GM12891 (cell line): ENCODE results near the gene TBRG4.
"Not testable (repeated sequence)": the region's sequence is repeated elsewhere in the genome, so short reads cannot be mapped to it uniquely, and the experiment has no call there.

Experiments
- DNase-seq: peaks from one replicate; pipeline ENCODE4 v3.0.0; 2011; ENCODE audit warnings: low spot score; ENCODE audit not compliant: insufficient read length
- FAIRE-seq: peaks from 2 replicates; lab custom pipeline; 2011; peaks lifted over from hg19 to GRCh38; lab: Jason Lieb, UNC
- PAX5 ChIP-seq: IDR thresholded peaks from 2 replicates; pipeline ENCODE4 v1.6.1; 2011; ENCODE audit warnings: low read length, moderate library complexity, mild to moderate bottlenecking; ENCODE audit not compliant: insufficient read depth, severe bottlenecking
- POLR2A ChIP-seq: IDR thresholded peaks from 2 replicates; pipeline ENCODE4 v1.6.1; 2011; ENCODE audit warnings: low read depth, low read length, control low read depth
- POLR2AphosphoS5 ChIP-seq: IDR thresholded peaks from 2 replicates; pipeline ENCODE4 v1.6.1; 2011; ENCODE audit warnings: low read depth, low read length, control low read depth
- POU2F2 ChIP-seq: IDR thresholded peaks from 2 replicates; pipeline ENCODE4 v1.6.1; 2011; ENCODE audit warnings: low read depth, mild to moderate bottlenecking, control low read depth, low read length, moderate library complexity
- SPI1 ChIP-seq: IDR thresholded peaks from 2 replicates; pipeline ENCODE4 v1.6.1; 2011; ENCODE audit warnings: low read depth, low read length, control low read depth
- TAF1 ChIP-seq: IDR thresholded peaks from 2 replicates; pipeline ENCODE4 v1.6.1; 2011; ENCODE audit warnings: low read depth, low read length, control low read depth

TBRG4 gene

DNA sequence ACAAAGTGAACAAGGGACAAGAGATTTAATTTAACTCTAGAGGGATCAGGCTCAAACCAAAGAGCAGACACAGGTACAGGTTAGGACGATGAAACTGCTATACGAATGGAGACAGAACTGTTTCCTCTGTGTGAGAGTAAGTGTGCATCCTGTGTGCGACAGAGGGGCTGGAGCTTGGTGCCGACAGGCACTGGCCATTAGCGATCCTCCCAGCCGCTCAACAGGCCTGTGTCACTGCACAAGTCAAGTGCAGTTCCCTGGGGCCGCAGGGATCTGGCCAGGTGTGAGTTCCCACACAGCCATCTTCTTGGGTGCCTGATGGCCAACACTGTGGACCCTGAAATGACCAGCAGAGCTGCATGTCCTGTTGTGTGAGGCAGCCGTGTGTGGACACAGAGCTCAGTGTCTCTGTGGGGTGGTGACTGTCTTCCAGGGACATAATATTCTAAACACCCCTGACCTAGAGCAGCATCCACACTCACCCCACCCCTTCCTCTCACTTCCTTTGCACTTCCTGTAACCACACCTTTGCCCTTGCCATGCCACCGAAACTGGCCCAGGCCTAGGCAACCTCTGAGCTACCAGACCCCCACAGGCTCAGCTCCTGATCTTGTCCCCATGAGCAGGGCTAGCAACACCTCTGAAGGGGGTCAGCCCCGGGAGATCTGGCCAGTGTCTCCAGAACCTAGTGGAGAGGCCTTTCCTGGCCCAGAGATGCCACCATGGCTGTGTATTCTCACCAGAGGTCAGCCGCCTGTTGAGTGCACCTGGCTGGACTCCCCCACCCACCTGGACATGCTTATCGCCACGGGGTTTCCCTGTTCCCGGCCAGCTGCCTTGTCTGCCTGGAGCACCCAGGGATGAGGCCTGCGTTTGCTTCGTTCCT, 11.7 kb upstream of the TBRG4 start:
- FAIRE-seq (peak; percentile 55), DNase-seq (no peak)
- no peak for TF ChIP-seq POU2F2
- TF ChIP-seq POLR2AphosphoS5, result no peak
- TF ChIP-seq PAX5, result no peak
- no peak for TF ChIP-seq TAF1
- no peak for TF ChIP-seq POLR2A
- no peak for TF ChIP-seq SPI1

GRCh38 chr7:45119550-45119949, 8.1 kb upstream of the TBRG4 start:
- no peak for DNase-seq
- no peak for FAIRE-seq
- TF ChIP-seq POLR2A, result no peak
- no peak for TF ChIP-seq POU2F2
- no peak for TF ChIP-seq POLR2AphosphoS5
- no peak for TF ChIP-seq TAF1
- TF ChIP-seq SPI1, result no peak

GRCh38 chr7:45118889-45119331, 7.4 kb upstream of the TBRG4 start:
- FAIRE-seq (peak; percentile 60), DNase-seq (no peak)
- TF ChIP-seq POLR2AphosphoS5 (no peak), SPI1 (no peak), POU2F2 (no peak)

- FAIRE-seq (no peak), DNase-seq (no peak)
- no peak for TF ChIP-seq PAX5
- no peak for TF ChIP-seq POLR2AphosphoS5
- no peak for TF ChIP-seq POLR2A
- no peak for TF ChIP-seq SPI1
- no peak for TF ChIP-seq POU2F2
- no peak for TF ChIP-seq TAF1
Observed at GRCh38 chr7:45118292-45118691, 6.8 kb upstream of the TBRG4 start.

GRCh38 chr7:45117582-45117981, 6.1 kb upstream of the TBRG4 start:
- TF ChIP-seq POU2F2, result no peak
- TF ChIP-seq PAX5, result no peak
- TF ChIP-seq POLR2AphosphoS5, result no peak
- no peak for TF ChIP-seq POLR2A
- TF ChIP-seq SPI1, result no peak
- no peak for TF ChIP-seq TAF1
- FAIRE-seq, result no peak

DNA sequence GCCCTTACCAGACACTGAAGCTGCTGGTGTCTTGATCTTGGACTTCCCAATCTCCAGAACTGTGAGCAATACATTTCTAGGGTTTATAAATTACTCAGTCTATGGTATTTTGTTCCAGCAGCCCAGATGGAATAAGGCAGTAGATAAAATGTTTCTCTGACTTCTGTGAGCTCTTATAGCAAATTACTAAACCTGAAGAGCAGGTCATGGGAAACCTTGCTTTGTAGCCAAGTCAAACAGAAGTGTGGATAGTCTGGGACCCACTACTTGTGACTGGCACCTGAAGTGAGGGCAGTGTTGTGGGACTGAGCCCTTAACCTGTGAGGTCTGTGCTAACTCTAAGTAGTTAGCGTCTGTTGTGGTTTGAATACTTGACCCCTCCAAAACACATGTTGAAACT, 4.6 kb upstream of the TBRG4 start:
- FAIRE-seq, result no peak
- no peak for DNase-seq
- TF ChIP-seq POU2F2 (no peak), POLR2A (no peak)

More at GRCh38 chr7:45117582-45117981, 6.1 kb upstream of the TBRG4 start:
- DNase-seq, result no peak

DNA sequence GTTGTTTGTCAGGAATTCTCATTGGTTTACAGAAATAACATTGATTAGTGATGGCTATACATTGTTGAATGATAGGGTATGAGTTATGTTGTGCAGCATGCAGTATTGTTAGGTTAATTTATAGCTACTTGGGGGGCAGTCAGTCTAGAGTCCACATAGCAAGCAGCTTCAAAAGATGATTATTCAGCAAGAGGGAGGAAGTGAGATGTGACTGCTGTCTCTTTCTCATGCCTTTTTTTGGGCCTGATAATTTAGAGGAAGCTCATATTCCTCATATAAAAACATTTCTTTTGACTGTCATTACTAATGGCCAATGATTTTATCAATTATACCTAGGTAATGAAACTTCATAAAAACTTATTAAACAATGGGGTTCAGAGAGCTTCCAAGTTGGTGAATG, 3.4 kb upstream of the TBRG4 start:
- TF ChIP-seq SPI1 (peak; percentile 30; the same call in 1 of the 2 replicates), TAF1 (no peak)
- DNase-seq, result no peak
- FAIRE-seq, result no peak

DNA sequence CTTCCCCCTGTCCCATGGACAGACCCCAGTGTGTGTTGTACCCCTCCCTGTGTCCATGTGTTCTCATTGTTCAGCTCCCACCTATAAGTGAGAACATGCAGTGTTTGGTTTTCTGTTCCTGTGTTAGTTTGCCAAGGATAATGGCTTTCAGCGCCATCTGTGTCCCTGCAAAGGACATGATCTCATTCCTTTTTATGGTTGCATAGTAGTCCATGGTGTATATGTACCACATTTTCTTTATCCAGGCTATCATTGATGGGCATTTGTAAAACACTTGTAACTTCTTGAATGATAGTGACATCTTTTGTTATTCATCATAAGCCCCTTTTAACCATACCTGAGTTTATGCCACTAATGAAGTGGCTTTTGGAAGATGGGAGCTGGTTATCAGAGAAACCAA, 2.8 kb upstream of the TBRG4 start:
- DNase-seq, FAIRE-seq: not testable (repeated sequence)

GRCh38 chr7:45112648-45113047, 1.2 kb upstream of the TBRG4 start:
- DNase-seq (no peak), FAIRE-seq (no peak)
- TF ChIP-seq POLR2A (no peak), PAX5 (no peak), POU2F2 (no peak), TAF1 (no peak), POLR2AphosphoS5 (no peak), SPI1 (no peak)

DNA sequence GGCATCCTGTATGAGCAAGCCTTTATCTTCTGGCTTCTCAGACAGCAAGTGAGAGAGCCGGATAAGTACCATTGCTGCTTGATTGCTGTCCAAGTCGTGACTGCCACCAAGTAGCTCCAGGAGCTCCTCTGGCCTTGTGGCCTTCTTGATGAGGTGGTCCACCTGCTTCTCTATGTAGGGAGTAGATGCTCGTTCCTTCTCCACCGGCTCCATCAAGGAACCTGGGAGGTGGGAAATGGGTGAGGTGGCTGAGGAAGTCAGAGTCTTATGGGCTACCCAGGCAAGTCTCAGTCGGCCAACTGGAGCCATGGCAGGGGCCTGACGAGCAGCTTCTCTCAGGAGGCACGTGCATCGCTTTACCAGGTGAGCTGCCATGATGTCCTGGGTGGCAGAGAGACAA, 2.6 kb downstream of the TBRG4 start:
- FAIRE-seq (no peak), DNase-seq (no peak)
- TF ChIP-seq POLR2AphosphoS5, result peak; percentile 5; the same call in 1 of the 2 replicates
- TF ChIP-seq POLR2A, result 0 out of 2 replicates have a peak, but pooled peaks have one; percentile 42
- TF ChIP-seq POU2F2, result no peak
